Ascending aorta (tissue), 2 donors: Measurements from ENCODE around the gene NDFIP2. TPM values are rescaled to one million over a fixed set of nuclear protein-coding genes. Genes with fewer than 3 reads are reported as not detected.

Experiments used
- DNase-seq, 2 donors: peaks; one replicate each; pipeline ENCODE4 v3.0.0-alpha.2; 2019; ENCODE audit warnings: low spot score in 2 of 2
- H3K27ac ChIP-seq, 2 donors: fragments of 200-600 bp; sonication (generic); one replicate each; pipeline ENCODE4 v1.5.1; 2016 to 2017; ENCODE audit warnings: mild to moderate bottlenecking in 1 of 2
- H3K27me3 ChIP-seq: fragments of 200-600 bp; sonication (generic); one replicate; pipeline ENCODE4 v1.5.1; 2017
- H3K36me3 ChIP-seq, 2 donors: fragments of 200-600 bp; sonication (generic); one replicate each; pipeline ENCODE4 v1.5.1; 2016
- H3K4me1 ChIP-seq, 2 donors: fragments of 200-600 bp; sonication (generic); one replicate each; pipeline ENCODE4 v1.5.1; 2016 to 2017; ENCODE audit warnings: mild to moderate bottlenecking in 1 of 2
- H3K4me3 ChIP-seq, 2 donors: fragments of 200-600 bp; sonication (generic); one replicate each; pipeline ENCODE4 v1.5.1; 2016 to 2017; ENCODE audit warnings: mild to moderate bottlenecking in 1 of 2
- H3K9me3 ChIP-seq, 2 donors: fragments of 200-600 bp; sonication (generic); one replicate each; pipeline ENCODE4 v1.5.1; 2016
- CTCF ChIP-seq, 3 experiments: fragments of 200-600 bp in 2 of 3; fragments of 450-650 bp in 1 of 3; sonication (generic) in 2 of 3; IDR thresholded peaks; one replicate each; pipeline ENCODE4 v1.5.1; 2016 to 2019; ENCODE audit warnings: antibody characterized with exemption in 3 of 3, mild to moderate bottlenecking in 1 of 3, moderate library complexity in 1 of 3
- intact Hi-C: fragments of 100-400 bp; cut with DNase I; formaldehyde crosslinking; loops from one replicate; pipeline ENCODE4 v1.15.1; 2023
- total RNA-seq: library from RNA; depleted of rRNA; stranded (reverse); fragments of >200 nt; gene quantifications from one replicate; pipeline ENCODE4 v1.1.0, GENCODE V29; 2016

The NDFIP2 gene
- total RNA-seq, 1 donor from 2014 or later = 16.6 TPM

- Histone ChIP-seq H3K36me3 (no peaks in the 10 kb centered on the region), H3K27ac (no peak overlapping the region), H3K9me3 (no peaks in the 10 kb centered on the region), H3K27me3 (no peaks in the 10 kb centered on the region), H3K4me1 (no peaks in the 10 kb centered on the region), H3K4me3 (no peak overlapping the region)
- no peak for DNase-seq
- intact Hi-C loops = no loop called here
- TF ChIP-seq CTCF (IDR thresholded peaks at IDR 0.05) = no peak
These were observed 32.0 kb downstream of the NDFIP2 start for GRCh38 chr13:79512950-79513349.

- no peak for DNase-seq
- H3K27me3 ChIP-seq = no peaks in the 10 kb centered on the region
- no peak overlapping the region for H3K27ac ChIP-seq
- no peak for TF ChIP-seq CTCF (IDR thresholded peaks at IDR 0.05)
- no peaks in the 10 kb centered on the region for H3K4me1 ChIP-seq
- intact Hi-C loops = no loop called here
- no peaks in the 10 kb centered on the region for H3K9me3 ChIP-seq
- no peak overlapping the region for H3K4me3 ChIP-seq
- no peaks in the 10 kb centered on the region for H3K36me3 ChIP-seq
These were observed 35.6 kb downstream of the NDFIP2 start for GRCh38 chr13:79516595-79516994.

GRCh38 chr13:79519255-79519654, 38.3 kb downstream of the NDFIP2 start:
- Histone ChIP-seq H3K27ac (no peak overlapping the region), H3K9me3 (no peaks in the 10 kb centered on the region), H3K36me3 (peaks cover 0 to 20% of the 10 kb centered on the region in 2 donors), H3K27me3 (no peaks in the 10 kb centered on the region), H3K4me1 (no peaks in the 10 kb centered on the region), H3K4me3 (no peak overlapping the region)
- intact Hi-C loops = no loop called here
- TF ChIP-seq CTCF (IDR thresholded peaks at IDR 0.05) = no peak
- DNase-seq = no peak

- intact Hi-C loops = no loop called here
- H3K27ac ChIP-seq = no peak overlapping the region
- TF ChIP-seq CTCF (IDR thresholded peaks at IDR 0.05) = no peak
- no peaks in the 10 kb centered on the region for H3K4me1 ChIP-seq
- peaks cover 0 to 28% of the 10 kb centered on the region in 2 donors for H3K36me3 ChIP-seq
- no peak overlapping the region for H3K4me3 ChIP-seq
- no peaks in the 10 kb centered on the region for H3K27me3 ChIP-seq
- H3K9me3 ChIP-seq = no peaks in the 10 kb centered on the region
- no peak for DNase-seq
These were observed 41.6 kb downstream of the NDFIP2 start for GRCh38 chr13:79522583-79522982.

GRCh38 chr13:79525064-79525857, 44.3 kb downstream of the NDFIP2 start:
- no peak for DNase-seq
- no peaks in the 10 kb centered on the region for H3K4me1 ChIP-seq
- TF ChIP-seq CTCF (IDR thresholded peaks at IDR 0.05) = no peak
- intact Hi-C loops = no loop called here
- no peak overlapping the region for H3K27ac ChIP-seq
- no peaks in the 10 kb centered on the region for H3K9me3 ChIP-seq
- no peaks in the 10 kb centered on the region for H3K27me3 ChIP-seq
- H3K36me3 ChIP-seq = peaks cover 0 to 28% of the 10 kb centered on the region in 2 donors
- no peak overlapping the region for H3K4me3 ChIP-seq
